Activated CD4-positive, CD25-positive, alpha-beta regulatory T cell (primary cell): Measurements from ENCODE around the gene SPRR1A.

Experiments used
- DNase-seq, 4 experiments: peaks; one replicate each; lab custom pipeline; 2025; lab: John Stamatoyannopoulos, UW

SPRR1A gene

GRCh38 chr1:153030895-153031294 is 47.0 kb downstream of the SPRR1A start, which contains the start of gene SPRR1B:
Gene SPRR1B (plus strand): TSS chr1:153031203. CDS start chr1:153032346, 1,143 bp downstream.
- no peak for DNase-seq

GRCh38 chr1:153032073-153032472 is 48.2 kb downstream of the SPRR1A start:
- DNase-seq, result no peak

GRCh38 chr1:153032677-153033308 is 48.9 kb downstream of the SPRR1A start:
- DNase-seq, result no peak

- DNase-seq, result no peak
Measured at GRCh38 chr1:153035211-153035610, 51.3 kb downstream of the SPRR1A start.
